Inflammatory macrophage treated with lipopolysaccharide for 1 hour (primary cell): ENCODE results near the gene GATD1.
A peak's percentile ranks its signal among the peaks of the same experiment; 100 is the strongest.

ENCODE experiments used
- DNase-seq, 2 donors: peaks; one replicate each; pipeline ENCODE4 v3.0.0-alpha.2; 2020 to 2022

Gene GATD1

GRCh38 chr11:794766-795633, 17.7 kb upstream of the GATD1 start:
- DNase-seq: no peak

GRCh38 chr11:794013-794765, 16.9 kb upstream of the GATD1 start:
- no peak for DNase-seq

- DNase-seq: no peak
These were observed 16.3 kb upstream of the GATD1 start for GRCh38 chr11:793556-793955.

- no peak for DNase-seq
These were observed 15.6 kb upstream of the GATD1 start for GRCh38 chr11:792873-793272.

- DNase-seq: no peak
These were observed 15.2 kb upstream of the GATD1 start for GRCh38 chr11:792535-792821.

- DNase-seq: no peak
These were observed 14.6 kb upstream of the GATD1 start for GRCh38 chr11:791658-792534.

GRCh38 chr11:790721-791564, 13.7 kb upstream of the GATD1 start:
- DNase-seq: no peak

- DNase-seq: peak in 1 of 2 donors; percentile 43
These were observed 12.7 kb upstream of the GATD1 start, which contains the start of gene CEND1 for GRCh38 chr11:789943-790342. Gene CEND1, minus strand, starts transcription at chr11:790090. Its CDS starts 1,514 bp downstream, at chr11:788576.

GRCh38 chr11:788953-789940, 12.0 kb upstream of the GATD1 start:
- DNase-seq: no peak

- DNase-seq: no peak
These were observed 10.8 kb upstream of the GATD1 start for GRCh38 chr11:788009-788640.

GRCh38 chr11:787084-787675, 9.9 kb upstream of the GATD1 start:
- DNase-seq: no peak

GRCh38 chr11:786235-787083, 9.2 kb upstream of the GATD1 start:
- DNase-seq: no peak

GRCh38 chr11:783581-784015, 6.3 kb upstream of the GATD1 start:
- no peak for DNase-seq

- no peak for DNase-seq
These were observed 5.2 kb upstream of the GATD1 start for GRCh38 chr11:782264-783174.

- no peak for DNase-seq
These were observed 2.8 kb upstream of the GATD1 start for GRCh38 chr11:779955-780532.

GRCh38 chr11:778976-779954, 2.0 kb upstream of the GATD1 start:
- DNase-seq: no peak
